GM12875 (cell line): ENCODE measurements around the gene PRKCB.

Experiments used
- H3K4me3 ChIP-seq: one replicate; pipeline ENCODE4 v1.5.1; 2011; ENCODE audit warnings: low read depth, low read length, control low read depth
- TF ChIP-seq, protein P1 (sequence below): IDR thresholded peaks from 2 replicates; pipeline ENCODE4 v1.5.1; 2011; ENCODE audit warnings: low read depth, mild to moderate bottlenecking, control low read depth, inconsistent platforms, low read length, moderate library complexity, borderline replicate concordance; ENCODE audit not compliant: insufficient read depth

Gene PRKCB

DNA sequence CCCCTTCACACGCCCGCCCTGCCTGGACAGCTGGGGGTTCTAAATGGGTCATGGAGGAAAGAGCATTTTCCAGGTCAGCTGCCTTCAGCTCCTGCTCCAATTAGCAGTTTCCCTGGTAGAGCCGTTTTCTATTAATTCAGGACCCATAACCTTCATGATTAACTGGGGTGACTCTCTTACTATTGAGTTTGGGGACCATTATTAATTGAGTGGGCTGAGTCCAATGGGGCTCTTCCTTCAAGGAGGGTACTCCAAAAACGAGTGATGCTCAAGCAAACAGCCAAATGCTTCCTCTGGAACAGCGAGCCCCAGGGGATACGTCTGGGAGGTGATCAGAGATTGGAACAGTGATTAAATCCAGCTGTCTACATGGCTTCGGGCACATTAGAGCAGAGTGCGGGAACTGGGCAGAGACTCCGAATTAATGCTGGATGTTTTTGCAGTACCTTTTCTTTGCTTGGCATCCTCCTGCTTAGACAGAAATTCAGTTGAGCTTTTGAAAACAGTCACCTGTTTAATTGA is 352.3 kb downstream of the PRKCB start:
- H3K4me3 ChIP-seq, result no peak overlapping the region
- TF ChIP-seq, protein P1, sequence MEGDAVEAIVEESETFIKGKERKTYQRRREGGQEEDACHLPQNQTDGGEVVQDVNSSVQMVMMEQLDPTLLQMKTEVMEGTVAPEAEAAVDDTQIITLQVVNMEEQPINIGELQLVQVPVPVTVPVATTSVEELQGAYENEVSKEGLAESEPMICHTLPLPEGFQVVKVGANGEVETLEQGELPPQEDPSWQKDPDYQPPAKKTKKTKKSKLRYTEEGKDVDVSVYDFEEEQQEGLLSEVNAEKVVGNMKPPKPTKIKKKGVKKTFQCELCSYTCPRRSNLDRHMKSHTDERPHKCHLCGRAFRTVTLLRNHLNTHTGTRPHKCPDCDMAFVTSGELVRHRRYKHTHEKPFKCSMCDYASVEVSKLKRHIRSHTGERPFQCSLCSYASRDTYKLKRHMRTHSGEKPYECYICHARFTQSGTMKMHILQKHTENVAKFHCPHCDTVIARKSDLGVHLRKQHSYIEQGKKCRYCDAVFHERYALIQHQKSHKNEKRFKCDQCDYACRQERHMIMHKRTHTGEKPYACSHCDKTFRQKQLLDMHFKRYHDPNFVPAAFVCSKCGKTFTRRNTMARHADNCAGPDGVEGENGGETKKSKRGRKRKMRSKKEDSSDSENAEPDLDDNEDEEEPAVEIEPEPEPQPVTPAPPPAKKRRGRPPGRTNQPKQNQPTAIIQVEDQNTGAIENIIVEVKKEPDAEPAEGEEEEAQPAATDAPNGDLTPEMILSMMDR, result no peak

DNA sequence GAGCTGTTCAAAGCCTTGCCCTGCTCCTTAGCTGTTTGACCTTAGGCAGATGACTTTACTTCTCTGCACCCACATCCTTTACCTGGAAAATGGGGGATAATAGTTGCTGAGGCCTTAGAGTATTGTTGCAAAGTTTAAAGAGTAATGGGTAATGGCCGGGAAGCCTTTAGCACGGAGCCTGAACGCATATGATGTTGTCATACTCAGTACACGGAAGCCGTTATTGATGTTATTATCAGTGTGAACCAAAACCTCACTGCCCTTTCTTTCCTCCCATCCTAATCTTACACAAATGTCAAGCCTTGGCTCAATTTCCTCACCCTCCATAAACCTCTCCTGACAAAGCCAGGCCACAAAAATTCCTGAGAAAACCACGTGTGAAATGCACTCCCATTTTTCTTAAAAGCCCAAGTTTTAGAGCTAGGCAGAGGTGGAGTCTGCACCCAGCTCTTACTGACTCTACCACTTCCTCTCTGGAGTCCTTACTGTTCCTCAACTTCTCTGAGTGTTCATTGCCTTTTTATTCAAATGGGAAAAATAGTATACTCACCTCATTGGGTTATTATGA is 353.1 kb downstream of the PRKCB start:
- no peak overlapping the region for H3K4me3 ChIP-seq
- TF ChIP-seq, protein P1, result no peak

DNA sequence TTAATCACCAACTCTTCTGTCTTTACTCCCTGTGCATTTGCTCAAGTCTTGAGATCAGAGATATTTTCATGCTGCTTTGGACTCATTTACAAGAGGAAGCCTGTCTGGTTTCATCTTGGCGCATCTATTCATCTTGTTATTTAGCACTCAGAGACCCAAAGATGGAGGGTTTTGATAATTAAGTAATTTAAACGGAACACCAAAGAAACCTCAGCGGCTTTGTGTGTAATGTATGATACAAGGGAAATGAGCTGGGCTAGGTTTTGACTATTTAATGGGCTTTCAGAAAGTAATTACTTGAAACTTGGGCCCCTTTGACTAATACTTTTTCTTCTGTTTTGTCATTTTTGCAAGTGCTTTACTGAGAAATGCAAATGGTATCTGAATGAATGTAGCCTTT is 354.2 kb downstream of the PRKCB start:
- no peak overlapping the region for H3K4me3 ChIP-seq
- TF ChIP-seq, protein P1, result no peak

DNA sequence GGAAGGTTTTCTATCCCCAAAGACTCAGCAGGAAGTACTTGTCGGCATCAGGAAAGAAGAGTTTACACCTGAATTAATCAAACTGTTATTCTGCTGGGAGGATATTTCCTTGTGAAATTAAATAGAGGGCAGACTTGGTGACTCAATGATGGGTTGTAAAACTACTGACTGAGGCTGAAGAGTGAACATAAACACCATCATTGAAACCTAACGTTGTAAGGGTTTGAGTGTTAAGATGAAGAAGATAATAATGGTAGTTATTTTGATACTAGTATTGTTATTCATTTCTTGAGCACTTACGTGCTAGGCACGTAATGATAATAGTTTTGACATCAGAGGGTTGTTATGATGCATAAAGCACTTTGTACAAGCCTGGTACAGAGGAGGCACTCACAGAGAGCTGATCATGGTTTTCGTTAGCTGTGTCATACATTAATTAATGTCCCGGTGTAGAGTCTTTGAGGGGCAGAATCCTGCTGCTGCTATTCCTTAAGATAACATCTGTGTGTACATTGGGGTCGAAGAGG is 356.2 kb downstream of the PRKCB start:
- no peak overlapping the region for H3K4me3 ChIP-seq
- TF ChIP-seq, protein P1, result no peak

GRCh38 chr16:24195221-24195620 is 359.4 kb downstream of the PRKCB start:
- no peak overlapping the region for H3K4me3 ChIP-seq
- TF ChIP-seq, protein P1, result no peak

DNA sequence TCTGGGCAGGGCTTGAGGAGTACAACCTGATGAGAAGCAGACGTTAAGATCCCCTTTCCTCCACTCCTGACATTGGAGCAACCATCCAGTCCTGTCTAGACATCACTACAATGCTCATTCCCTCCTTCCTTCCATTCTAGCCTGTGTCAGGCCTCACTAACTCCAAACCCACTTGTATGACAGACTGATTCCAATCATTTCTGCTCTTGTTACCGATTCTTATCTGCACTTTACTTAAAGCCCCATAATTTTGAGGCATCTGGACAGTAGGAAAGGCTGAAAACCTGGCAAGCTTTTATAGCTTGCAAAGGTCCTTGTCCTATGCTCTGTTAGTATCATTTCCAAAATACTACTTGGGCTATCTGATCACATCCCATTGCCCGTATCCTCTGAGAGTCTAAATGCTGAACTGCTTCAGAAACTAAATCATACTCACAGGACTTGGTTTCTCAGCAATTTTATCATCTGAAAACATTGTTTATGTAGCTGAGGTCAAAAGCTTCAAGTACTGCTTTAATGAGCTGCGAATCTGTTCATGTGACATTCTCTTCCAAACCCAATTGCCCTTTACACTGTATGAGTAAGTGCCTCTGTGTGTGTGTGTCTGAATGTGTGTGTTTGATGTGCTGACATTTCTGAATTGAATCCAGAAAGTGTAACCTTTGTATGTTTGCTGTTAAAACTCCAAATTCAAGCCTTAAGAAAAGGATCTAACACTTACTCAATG is 363.2 kb downstream of the PRKCB start:
- TF ChIP-seq, protein P1, result no peak
- H3K4me3 ChIP-seq, result no peak overlapping the region
